ENCODE measurements around the gene CANT1.
A peak's percentile ranks its signal among the peaks of the same experiment; 100 is the strongest.
"Not testable (repeated sequence)": the region's sequence is repeated elsewhere in the genome, so short reads cannot be mapped to it uniquely, and the experiment has no call there.

Gene CANT1

DNA sequence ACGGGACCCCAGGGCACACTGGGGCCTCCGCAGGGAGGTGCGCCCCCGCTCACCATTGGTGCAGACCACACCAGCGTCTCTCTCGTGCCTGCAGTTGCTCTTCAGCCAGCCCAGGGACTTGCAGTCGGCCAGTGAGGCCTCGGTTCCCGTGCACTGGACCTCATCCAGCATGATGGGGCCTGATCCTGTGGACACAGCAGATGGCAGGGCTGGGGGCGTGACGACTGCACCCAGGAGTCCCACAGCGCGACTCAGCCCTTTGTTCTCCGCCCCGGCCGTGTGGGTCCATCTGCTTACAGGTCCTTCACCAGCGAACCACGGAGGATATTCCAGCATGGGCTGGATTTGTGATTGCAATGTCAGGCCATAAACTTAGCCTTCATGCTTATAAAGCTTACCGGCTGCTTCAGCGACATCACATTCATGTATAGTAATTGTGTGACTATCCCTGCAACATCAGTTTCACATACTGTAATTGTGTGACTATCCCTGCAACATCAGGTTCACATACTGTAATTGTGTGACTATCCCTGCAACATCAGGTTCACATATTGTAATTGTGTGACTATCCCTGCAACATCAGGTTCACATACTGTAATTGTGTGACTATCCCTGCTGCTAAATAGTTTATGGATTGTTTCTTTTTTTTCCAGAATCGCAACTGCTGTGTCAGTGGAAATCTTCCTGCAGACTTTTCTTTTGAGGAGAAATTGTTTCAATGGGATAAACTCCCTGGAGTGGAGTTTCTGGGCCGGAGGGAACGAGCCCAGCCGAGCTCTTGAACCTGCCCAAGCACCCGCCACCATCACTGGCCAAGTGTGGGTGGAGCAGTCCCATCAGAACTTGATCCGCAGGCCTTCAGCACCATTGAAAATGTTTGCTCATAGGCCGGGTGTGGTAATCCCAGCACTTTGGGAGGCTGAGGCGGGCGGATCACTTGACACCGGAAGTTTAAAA is 34.7 kb downstream of the CANT1 start:
- DNase-seq, result peak; percentile 26

DNA sequence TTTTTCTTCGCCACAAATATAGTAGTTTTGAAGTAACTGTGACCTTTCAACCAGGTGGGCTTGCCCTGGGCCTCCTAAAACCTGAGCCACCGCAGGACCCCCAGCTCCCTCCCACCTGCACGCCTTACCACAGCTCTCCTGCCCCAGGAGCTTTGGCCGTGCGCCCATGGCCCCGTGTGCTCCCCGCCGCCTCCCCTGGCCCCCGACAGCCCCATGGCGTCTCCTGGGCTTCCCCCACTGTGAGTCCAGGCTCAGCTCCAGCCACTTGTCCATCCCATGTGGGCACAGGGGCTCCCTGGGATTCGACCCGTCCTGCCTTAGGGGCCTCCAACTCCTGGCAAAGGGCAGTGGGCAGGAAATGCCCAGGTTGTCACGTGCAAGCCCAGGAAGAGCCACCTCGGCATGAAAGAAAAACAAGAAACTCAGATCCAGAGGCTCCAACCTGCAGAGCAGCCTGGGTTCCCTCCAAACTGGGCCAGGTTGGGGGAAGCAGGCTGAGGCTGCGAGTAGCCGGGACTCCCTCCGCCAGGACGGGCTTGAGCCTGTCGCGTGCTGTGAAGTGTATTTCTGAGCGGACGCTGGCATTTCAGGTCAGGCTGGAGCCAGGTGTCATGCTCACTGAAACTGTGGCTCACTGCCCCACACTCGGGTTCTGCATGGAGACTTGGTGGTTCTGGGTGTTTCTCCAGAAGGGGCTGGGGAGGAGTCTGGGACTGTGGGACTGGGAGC is 35.6 kb downstream of the CANT1 start:
- DNase-seq, result no peak

DNA sequence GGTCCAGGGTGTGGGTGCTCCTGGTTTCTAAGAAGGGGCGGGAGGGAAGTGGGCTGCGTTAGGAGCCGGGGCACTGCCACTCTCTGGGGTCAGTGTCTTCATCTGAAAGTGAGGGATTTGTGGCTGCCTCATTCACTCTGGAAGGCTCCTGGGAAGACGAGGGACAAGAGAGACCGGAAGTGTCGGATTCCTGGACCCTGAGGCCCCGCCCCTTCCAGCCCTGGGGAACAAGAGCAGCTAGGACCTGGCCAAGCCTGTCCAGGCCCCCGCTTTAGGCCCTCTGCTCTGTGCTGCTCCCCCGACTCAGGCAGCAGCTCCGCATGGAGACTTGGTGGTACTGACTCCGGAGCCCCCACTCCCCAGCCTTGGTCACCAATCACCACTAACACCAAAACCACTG is 36.4 kb downstream of the CANT1 start:
- DNase-seq, result no peak

DNA sequence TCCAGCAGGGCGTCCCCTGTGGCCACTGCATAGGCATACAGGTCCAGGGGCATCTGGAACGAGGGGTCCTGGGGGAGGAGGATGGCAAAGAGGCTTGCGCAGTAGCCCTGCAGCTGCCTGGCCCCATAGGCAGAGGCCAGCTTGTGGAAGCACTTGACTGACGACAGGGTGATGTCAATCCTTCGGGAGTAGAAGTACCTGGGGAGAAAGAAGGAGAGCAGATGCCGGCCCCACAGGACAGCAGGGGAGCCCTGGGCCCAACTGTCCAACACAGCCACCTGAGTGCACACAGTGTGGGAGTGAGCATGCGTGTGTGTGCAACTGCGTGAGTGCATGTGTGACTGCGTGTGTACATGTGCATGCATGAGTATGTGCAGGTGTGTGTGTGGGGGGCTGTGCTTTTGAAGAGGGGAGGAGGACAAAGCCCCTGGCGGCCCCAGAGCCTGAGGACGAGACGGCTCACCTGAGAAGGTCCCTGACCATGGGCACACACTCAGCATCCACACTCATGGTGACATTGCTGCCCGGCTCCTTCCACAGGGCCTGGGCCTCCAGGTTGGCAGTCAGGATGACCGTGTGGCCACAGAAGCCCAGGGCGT is 37.0 kb downstream of the CANT1 start:
- DNase-seq, result no peak

DNA sequence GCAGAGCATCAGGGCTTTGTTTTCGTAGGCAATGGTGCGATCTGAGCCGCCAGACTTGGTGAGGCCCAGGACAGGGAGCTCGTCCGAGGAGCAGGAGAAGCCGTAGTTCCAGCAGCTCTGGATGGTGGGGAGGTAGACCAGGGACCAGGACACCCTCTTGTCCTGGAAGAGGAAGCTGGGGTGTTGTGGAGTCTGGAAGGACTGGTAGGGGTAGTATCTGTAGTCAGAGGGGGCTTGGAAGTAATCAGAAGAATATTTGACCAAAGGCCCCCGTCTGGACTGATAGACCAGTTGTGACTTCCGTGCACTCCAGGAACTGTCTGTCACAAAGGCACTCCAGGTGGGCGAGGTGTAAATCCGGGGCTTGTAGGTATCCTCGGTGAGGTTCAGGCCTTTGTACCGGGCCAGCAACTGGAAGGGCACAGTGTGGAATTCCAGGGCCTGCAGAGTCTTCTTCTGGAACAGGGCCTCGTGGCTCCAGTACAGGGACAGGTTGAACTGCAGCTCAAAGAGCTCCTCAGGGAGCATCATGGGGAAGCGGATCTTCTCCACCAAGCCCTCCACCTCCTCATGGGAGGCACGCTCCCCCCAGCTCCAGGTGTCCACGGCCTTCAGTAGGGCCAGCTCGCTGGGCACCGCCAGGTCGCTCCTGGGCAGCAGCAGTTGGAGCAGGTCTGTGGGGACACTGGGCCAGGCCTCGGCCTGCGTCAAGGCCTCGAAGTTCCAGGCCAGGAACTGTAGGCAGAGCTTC is 37.6 kb downstream of the CANT1 start:
- DNase-seq, result no peak

DNA sequence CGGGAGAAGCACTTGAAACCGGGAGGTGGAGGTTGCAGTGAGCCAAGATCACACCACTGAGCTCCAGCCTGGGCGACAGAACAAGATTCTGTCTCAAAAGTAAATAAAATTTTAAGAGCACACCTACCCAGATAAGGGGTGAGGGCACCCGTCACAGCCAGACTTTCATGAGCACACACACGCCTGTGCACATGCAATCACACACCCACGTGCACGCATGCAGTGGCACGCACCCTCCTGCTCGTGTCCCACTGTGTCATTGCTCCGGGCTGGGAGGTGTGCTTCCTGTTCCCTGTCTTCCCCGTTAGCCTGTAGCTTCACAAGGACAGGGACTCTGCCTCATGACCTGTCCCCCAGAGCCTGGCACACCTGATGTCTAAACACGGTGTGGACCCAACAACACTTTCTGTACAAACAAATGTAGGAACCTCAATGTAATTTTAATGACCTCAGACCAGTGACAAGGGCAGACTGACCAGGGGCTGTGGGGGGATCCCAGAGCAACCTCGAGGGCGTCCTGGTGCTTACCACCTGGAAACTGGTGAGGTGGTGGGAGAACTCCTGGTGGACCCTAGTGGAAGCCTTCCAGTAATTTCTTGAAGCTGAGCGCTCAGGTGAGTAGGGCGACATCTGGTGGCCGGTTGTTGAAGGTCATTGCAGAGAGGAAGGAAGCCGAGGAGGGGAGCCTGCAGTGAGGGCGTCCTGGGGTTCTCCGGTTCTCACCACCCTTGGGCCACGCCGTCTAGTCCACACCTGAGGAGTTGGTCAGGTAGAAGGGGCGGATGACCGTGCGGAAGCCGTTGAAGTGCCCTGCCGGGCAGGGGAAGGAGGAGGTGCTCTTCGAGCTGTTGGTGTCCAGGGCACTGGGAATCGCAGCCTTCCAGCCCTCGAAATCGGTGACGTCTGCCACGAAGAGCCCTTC is 38.5 kb downstream of the CANT1 start:
- DNase-seq, result peak; percentile 85

DNA sequence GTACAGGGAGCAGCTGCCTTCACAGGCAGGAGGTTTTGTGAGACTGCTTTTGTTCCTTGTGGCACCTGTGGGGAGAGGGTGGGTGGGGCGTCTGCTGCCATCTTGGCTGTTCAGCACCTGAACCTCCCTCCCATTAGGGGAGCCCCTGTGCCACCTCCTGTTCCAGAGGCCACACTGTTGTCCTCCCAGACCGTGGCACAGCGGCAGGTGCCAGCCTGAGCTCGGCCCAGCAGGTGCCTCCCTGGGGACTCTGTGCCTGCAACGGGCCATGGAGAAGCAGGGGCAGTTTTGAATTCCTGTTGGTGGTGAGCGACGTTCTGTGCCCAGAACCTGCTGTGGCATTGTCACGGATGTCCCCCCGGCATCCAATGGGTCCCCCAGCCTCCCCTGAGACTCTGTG is 39.7 kb downstream of the CANT1 start:
- DNase-seq, result no peak

DNA sequence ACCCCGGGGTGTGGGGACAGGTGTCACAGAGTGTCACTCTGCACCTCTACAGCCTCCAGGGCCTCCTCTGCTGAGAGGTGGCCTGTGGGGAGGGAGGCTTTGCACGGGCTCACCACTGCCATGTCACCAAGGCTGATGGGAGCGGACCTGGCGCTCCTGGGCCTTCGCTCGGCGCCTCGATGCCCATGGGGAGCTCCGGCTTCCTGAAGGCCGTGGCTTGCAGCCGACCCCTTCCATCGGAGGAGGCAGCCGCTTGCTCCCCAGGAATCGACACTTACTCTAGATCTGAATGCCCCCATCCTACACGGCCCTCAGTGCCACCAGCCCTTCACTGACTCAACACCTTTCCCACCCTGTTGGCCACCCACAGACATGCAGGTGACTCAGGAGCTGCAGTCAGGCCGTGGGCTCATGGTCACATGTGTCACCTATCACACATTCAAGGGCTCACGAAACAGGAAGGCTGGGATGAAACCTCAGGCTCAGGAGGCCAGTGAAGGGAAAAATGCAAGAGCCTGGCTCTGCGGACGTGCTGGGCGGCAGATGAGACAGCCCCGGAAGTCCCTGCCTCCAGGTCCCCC is 41.7 kb downstream of the CANT1 start:
- DNase-seq, result no peak

DNA sequence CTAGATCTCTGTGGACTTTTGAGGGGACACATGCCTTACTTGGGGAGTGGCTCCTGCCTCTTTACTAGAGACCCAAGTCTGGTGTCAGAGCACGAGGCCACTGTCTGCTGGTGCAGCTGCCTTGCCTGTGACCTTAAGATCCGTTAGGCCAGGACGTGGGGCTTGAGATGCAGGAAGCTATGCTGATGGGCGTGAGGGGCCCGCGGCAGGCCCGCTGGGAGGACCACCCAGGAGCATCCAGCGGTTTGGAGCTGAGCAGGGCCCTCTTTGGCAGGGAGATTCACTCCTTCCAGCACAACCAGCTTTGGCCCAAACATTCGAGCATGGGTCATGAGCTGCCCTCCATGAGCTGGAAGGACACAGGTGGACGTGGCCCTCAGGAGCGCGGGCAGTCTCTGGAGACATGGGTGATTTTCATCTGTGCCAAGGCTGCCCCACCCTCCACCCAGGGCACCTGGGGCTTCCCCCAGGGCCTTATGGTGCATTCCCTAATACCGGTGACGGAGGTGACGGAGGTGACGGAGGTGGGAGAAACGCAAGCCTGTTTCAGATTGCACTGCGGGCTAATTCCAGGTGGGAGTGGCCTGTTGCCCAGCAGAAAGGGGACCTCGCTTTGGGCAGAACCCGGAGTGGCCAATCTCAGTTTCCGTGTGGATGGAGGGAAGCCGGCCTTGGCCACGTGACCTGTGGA is 42.5 kb downstream of the CANT1 start:
- DNase-seq, result no peak

DNA sequence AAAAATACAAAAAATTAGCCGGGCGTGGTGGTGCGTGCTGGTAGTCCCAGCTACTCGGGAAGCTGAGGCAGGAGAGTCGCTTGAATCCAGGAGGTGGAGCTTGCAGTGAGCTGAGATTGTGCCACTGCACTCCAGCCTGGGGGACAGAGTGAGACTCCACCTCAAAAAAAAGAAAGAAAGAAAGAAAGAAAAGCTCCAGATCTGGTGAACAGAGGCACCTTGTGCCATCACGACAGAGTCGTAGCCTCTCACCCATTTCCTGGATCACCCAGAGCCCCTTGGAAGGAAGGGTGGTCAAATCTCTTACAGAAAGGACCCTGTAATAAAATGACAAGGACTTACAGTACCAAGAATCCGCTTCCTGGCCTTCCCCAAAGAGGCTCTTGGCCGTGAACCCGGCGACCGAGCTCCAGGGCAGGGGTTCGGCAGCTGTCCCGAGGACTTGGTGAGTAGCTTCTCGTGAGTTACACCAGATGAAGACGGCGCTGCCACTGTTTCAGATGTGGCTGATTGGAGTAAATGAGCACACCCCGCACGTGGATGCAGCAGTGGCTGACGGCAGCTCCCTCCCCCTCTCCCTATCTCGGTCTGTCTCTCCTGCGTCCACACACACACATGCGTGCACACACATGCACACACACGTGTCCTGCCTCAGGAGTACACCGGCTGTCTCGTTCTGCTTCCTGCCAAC is 43.3 kb downstream of the CANT1 start:
- DNase-seq, result no peak

DNA sequence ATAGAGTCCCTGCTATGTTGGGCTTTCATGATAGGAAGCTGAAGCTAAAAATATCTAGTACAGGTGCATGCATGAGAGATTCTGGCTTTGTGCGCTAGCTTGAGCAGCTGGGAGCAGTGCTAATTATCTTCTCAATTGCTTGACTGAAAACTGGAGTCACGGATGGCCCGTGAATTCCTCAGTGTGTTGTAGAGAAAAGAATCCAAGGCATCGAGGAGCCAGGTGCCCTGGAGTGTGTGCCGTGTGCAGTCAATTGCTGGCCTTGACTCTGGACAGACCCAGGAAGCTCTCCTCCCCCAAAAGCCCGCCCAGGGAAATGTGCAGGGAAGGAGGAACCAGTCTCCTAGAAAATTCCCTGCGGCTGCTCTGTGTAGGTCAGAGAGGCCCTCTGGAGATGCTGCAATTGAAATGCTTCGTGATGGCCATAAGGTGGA is 44.1 kb downstream of the CANT1 start:
- DNase-seq, result no peak

DNA sequence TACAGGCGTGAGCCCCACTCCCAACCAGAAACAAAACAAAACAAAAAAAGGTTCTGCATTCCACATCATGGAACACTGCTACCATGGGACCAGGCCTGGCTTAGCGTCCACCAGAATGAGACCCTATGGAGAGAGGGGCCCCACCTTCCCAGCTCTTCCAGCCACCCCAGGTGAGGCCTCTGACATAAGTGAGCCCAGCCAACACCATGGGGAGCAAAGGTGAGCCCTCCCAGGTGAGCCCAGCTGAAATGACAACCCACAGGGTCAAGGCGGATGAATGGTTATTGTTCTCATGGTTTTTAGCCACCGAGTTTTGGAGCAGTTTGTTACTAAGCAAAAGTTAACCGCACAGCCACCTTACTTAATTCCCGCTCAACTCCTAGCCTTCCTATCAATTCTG is 46.2 kb downstream of the CANT1 start:
- no peak for DNase-seq

DNA sequence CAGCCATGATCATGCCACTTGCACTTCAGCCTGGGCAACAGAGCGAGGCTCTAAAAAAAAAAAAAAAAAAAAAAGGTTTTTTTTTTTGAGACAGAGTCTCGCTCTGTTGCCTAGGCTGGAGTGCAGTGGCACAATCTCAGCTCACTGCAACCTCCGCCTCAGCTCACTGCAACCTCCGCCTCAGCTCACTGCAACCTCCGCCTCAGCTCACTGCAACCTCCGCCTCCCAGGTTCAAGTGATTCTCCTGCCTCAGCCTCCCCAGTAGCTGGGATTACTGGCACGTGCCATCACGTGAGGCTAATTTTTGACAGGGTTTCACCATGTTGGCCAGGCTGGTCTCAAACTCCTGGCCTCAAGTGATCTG is 46.6 kb downstream of the CANT1 start:
- not testable (repeated sequence) for DNase-seq

DNA sequence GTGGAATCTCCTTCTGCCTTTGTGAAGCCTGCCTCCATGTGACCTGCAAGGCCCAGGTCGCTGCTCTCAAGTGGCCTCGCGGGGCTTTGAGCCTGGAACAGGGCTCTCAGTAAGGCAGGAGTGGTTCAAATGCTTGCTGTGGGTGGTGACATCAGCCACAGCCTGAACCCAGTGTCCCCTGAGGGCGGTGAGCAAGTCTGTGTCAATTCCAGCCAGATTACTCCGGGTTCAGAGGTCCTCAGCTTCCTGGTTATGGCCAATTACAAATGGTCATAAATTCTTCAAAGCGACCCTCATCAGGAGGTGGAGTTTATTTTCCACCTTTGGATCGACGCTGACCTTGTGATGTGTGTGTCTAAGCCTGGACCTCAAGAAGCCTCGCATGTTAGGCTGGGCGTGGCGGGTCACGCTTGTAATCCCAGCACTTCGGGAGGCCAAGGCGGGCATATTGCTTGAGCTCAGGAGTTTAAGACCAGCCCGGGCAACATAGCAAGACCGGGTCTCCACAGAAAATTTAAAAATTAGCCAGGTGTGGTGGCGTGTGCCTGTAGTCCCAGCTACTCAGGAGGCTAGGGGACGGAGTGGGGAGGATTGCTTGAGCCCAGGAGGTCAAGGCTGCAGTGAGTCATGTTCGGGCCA is 47.1 kb downstream of the CANT1 start:
- no peak for DNase-seq

DNA sequence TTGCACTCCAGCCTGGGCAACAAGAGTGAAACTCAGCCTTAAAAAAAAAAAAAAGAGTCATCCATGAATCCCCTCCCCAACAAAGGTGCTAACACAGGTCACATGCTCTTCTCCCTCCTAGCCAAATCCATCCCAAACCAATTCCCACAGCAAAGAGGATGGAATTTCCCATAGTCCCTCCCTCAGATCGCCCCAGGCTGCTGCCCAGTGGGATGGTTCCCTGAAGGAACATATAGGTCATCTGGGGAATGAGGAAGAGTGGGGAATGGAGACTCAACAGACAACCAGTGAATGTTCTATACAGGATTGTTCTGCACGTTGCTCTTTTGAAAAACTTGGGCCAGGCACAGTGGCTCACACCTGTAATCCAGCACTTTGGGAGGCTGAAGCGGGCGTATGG is 48.0 kb downstream of the CANT1 start:
- no peak for DNase-seq

DNA sequence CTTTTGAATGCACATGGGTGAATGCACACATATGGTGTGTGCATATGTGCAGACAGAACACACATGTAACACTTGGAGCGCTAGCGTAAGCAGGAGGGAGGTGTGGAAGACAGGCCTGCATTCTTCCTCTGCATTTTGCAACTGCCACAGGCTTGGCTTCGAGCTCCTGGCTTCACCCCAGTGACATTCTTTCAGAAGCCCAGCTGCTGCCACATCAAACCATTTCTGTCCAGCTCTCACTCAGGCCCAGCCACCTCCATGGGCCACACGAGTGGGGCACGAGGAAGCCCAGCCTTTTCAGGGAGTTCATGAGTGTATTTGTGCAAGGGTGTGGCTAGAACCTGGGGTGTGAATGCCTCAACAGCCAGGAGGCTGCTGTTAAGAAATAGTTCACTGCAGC is 48.6 kb downstream of the CANT1 start:
- no peak for DNase-seq

DNA sequence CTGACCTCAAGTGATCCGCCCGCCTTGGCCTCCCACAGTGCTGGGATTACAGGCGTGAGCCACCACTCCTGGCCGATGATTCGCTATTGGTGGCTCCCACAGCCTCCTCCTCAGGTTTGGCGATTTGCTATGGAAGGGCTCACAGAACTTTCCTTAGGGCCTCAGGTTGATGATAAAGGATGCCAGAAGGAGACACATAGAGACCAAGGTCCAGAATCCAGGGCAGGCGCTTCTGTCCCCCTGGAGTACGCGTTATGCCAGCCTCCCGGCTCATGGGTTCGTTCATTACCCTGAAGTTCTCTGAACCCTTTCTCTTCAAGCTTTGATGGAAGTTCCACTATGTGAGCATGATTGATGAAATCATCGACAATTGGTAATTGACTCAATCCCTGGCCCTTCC is 49.8 kb downstream of the CANT1 start:
- DNase-seq, result no peak

DNA sequence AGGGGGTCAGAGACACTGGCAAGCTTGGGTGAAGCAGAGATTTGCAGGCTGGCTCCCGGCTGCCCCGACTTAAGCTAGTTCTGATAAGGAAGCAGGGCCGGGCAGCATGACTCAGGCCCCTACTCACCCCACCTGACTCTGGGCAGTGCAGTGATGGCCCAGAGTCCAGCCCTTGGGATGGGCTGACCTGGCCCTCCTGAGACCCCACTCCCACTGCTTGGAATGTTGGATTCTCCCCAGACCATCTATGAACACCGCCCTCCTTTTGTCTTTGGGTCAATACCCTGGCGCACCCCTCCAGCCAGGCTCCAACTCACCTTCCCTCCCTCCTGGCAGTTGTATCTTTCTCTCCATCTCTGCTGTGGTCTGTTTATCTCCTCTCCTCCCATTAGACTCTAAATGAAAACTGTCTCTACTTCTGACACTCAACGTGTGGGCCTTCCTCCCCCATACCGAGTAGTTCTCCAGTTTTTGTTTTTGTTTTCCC is 50.9 kb downstream of the CANT1 start:
- DNase-seq, result peak; percentile 28

DNA sequence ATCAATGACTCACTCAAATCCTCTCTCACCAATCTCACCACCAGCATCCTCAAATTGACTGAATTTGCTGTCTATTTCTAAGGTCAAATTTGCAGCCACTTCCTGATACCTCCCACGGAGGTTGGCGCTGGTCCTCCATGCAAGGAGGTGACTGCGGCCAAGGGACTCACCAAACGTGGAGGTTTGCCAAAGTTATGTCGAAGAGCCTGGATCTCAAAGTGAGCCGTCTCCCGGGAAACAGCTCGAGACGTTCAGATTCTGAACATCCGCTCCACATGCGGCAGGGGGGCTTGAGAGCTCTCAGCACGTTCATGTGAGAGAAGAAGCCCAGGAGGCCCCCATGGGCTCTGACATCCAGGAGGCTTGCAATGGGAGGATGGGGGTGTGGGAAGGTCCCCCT is 52.4 kb downstream of the CANT1 start:
- no peak for DNase-seq

DNA sequence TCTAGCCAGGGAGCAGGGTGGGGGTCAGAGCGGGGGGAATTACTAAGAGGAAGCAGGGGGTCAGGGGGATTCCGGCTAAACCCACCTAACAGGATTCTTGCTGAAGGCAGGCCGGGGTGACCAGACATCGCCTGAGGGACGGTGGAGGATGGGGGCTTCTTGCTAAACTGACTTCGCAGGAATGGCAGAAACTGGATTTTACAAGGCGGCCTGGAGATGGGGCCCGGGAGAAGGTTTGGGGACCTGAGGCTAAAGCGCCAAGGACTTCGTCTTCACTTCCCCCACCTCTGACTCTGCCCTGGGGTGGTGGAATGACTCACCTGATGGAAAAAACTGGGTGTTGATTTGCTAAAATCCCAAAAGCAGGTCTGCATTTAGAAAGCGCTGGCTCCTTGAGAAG is 53.3 kb downstream of the CANT1 start:
- no peak for DNase-seq
